ENCODE data around the gene CALML5.
"Not testable (repeated sequence)": the region's sequence is repeated elsewhere in the genome, so short reads cannot be mapped to it uniquely, and the experiment has no call there.

CALML5 gene

GRCh38 chr10:5482016-5482415 lies 17.4 kb downstream of the CALML5 start:
- no peak for DNase-seq (ENCODE audit: low spot score)

- DNase-seq (ENCODE audit: low spot score): no peak
These were observed 18.2 kb downstream of the CALML5 start for GRCh38 chr10:5481121-5481520.

DNA sequence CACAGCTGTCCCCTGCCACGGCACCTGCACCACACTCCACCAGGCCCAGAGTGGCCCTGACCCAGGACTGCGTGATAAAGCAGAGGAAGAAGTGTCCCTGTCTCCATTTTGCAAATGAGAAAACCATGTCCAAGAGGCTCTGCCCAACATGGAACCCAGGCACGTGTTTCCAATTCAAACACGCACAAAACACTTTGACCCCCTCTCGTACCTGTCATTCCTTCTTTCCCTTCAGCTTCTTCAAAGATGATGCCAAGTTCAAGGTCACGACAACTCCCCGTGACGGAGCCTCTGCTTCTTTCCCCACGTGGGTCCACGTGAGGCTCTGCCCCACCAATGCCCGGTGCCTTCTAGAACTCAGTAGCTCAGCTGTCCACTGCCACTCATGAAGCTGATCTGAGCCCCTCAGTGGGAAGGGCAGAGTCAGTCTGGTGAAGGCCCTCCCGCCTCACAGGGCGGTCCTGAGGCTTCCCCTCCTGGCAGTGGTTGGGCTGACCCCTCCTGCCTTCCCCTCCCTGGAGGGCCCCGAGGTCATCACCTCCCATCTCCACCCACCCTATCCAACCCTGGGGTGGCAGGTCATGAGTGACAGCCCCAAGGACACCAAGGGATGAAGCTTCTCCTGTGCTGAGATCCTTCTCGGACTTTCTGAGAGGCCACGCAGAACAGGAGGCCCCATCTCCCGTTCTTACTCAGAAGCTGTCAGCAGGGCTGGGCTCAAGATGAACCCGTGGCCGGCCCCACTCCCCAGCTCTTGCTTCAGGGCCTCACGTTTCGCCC lies 19.0 kb downstream of the CALML5 start:
- no peak for DNase-seq (ENCODE audit: low spot score)

DNA sequence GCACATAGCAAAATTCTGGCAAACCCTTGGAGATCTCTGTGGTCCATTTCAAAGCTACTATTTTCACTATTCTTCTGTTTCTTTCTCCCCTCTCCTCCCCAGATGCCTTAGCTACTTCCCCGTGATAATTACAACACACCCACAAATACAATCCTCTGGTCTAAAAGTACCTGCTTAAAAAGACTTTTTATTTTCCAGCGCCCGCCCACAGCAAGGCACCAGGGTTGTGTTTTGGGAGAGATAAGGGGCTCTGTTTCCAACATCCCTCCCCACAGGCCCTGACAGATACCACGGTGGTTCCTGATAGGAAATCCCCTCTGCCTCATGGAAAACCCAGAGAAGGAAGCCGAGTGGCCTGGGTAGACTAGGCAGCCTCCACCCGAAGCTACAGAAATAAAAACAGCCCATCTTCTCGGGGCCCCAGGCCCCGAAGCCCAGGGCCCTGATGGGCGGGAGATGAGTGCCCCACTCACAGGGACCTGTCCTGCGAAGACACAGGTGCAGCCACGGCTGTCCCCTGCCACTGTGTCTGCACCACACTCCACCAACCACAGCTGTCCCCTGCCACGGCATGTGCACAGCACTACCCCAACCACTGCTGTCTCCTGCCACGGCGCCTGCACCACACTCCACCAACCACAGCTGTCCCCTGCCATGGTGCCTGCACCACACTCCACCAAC lies 19.7 kb downstream of the CALML5 start:
- DNase-seq (ENCODE audit: low spot score): no peak

GRCh38 chr10:5478694-5479305 lies 20.6 kb downstream of the CALML5 start:
- no peak for DNase-seq (ENCODE audit: low spot score)

DNA sequence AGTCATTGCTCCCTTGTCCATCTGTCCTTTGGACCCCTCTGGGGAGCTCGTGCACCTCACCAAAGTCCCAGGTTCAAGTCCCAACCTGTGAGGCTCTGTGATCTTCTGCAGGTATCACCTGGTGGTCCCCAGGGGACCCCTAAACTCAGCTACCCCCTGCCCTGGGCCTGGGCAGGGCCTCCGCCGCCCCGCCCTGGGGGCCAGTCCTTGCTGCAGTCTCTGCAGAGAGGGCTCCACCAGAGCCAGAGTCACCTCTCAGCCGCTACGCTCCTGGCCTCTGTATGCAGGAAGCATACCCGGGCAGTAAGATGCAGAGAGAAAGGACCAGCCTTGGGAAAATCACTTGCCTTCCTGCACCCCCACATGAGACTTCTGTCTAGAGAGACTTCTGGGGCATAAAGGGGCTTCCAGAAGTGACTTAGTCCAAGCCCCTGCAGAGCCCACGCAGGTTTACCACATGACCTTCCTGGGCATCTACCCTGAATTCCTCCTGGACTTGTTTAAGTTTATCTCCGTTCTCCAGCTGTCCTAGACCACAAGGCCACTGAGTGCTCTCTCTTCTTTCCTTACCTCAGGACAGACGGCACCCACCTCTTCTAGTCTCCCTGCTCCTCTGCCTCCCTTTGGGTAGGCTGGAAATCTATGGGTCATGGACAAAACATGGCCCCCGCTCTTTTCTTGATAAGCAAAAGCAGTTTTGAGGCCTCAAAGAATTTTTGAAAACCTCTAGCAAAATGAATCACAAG lies 21.2 kb downstream of the CALML5 start:
- no peak for DNase-seq (ENCODE audit: low spot score)

- DNase-seq (ENCODE audit: low spot score): no peak
These were observed 22.3 kb downstream of the CALML5 start for GRCh38 chr10:5476918-5477525.

DNA sequence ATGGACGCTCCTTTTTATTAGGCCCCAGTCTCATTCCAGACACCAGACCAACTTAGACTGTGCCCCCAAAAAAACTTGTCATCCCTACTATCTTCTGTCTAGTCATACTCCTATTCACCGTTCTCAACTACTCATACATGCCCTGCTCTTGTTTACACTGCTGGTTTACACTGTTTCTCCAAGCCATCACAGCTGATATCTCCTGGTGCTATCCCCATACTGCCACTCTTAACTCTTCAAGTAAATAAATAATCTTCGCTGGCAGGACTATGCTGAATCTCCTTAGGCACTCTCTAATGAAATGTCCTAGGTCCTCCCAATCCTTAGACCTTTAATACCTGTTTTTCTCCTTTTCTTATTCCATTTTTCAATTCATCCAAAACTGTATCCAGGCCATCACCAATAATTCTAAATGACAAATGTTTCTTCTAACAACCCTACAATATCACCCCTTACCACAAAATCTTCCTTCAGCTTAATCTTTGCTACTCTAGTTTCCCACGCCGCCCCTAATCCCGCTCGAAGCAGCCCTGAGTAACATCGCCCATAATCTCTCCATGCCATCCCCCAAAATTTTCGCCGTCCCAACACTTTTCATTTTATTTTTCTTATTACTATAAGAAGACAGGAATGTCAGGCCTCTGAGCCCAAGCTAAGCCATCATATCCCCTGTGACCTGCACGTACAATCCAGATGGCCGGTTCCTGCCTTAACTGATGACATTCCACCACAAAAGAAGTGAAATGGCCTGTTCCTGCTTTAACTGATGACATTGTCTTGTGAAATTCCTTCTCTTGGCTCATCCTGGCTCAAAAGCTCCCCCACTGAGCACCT lies 23.2 kb downstream of the CALML5 start:
- DNase-seq (ENCODE audit: low spot score): not testable (repeated sequence)

- not testable (repeated sequence) for DNase-seq (ENCODE audit: low spot score)
These were observed 24.3 kb downstream of the CALML5 start for GRCh38 chr10:5475088-5475487.

GRCh38 chr10:5474642-5475041 lies 24.7 kb downstream of the CALML5 start:
- not testable (repeated sequence) for DNase-seq (ENCODE audit: low spot score)

GRCh38 chr10:5470062-5470751 lies 29.2 kb downstream of the CALML5 start:
- no peak for DNase-seq (ENCODE audit: low spot score)

GRCh38 chr10:5469353-5470061 lies 29.9 kb downstream of the CALML5 start:
- DNase-seq (ENCODE audit: low spot score): no peak

GRCh38 chr10:5468262-5469106 lies 30.9 kb downstream of the CALML5 start:
- DNase-seq (ENCODE audit: low spot score): no peak

- DNase-seq (ENCODE audit: low spot score): no peak
These were observed 31.6 kb downstream of the CALML5 start for GRCh38 chr10:5467634-5468255.

DNA sequence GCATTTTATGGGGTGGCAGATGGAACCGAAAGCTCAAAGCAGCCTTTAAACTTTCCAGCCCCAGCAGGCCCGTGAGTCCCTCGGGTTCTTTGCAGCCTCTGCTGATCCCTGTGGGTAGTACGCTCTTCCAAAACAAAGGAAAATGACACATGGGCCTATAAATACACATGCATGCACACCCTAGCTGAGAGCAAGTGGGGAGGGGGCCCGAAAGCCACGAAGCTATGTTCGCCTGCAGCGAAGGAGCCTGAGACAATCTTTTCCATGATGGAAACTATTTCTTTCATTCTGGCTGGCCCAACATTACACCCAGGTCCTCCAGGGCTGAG lies 32.2 kb downstream of the CALML5 start:
- DNase-seq (ENCODE audit: low spot score): no peak

GRCh38 chr10:5466451-5467206 lies 32.7 kb downstream of the CALML5 start:
- peak; percentile 41 for DNase-seq (ENCODE audit: low spot score)

- DNase-seq (ENCODE audit: low spot score): no peak
These were observed 33.4 kb downstream of the CALML5 start for GRCh38 chr10:5465976-5466450.

DNA sequence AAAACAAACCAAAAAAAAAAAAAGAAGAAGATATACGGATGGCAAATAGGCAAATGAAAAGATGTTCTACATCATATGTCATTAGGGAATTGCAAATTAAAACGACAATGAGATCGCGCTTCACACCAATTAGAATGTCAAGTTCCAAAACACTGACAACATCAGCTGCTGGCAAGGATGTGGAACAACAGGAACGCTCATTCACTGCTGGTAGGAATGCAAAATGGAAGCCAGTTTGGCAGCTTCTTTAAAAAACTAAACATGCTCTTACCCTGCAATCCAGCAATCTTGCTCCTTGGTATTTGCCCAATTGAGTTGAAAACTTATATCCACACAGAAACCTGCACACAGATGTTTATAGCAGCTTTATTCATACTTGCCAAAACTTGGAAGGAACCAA lies 34.8 kb downstream of the CALML5 start:
- DNase-seq (ENCODE audit: low spot score): no peak
